Activated gamma-delta T cell (primary cell): ENCODE data around the gene TMED7.

Source experiments
- DNase-seq: peaks from one replicate; lab custom pipeline; 2025; lab: John Stamatoyannopoulos, UW

Gene TMED7

GRCh38 chr5:115583474-115583873 is 42.4 kb downstream of the TMED7 start:
- no peak for DNase-seq

GRCh38 chr5:115580941-115581340 is 44.9 kb downstream of the TMED7 start:
- DNase-seq: no peak

- DNase-seq: no peak
Measured at GRCh38 chr5:115579747-115580173, 46.1 kb downstream of the TMED7 start.

GRCh38 chr5:115579216-115579615 is 46.6 kb downstream of the TMED7 start:
- no peak for DNase-seq

GRCh38 chr5:115578657-115579056 is 47.2 kb downstream of the TMED7 start:
- no peak for DNase-seq

GRCh38 chr5:115577741-115578140 is 48.1 kb downstream of the TMED7 start:
- no peak for DNase-seq

GRCh38 chr5:115577329-115577728 is 48.5 kb downstream of the TMED7 start:
- no peak for DNase-seq

GRCh38 chr5:115575167-115576070 is 50.4 kb downstream of the TMED7 start:
- DNase-seq: no peak

- no peak for DNase-seq
Measured at GRCh38 chr5:115573133-115573532, 52.7 kb downstream of the TMED7 start.

GRCh38 chr5:115571441-115571878 is 54.4 kb downstream of the TMED7 start:
- no peak for DNase-seq

GRCh38 chr5:115568668-115569067 is 57.2 kb downstream of the TMED7 start:
- no peak for DNase-seq

- no peak for DNase-seq
Measured at GRCh38 chr5:115565233-115565632, 60.6 kb downstream of the TMED7 start.
